ENCODE data around the gene ALG11.
"Not testable (repeated sequence)": the region's sequence is repeated elsewhere in the genome, so short reads cannot be mapped to it uniquely, and the experiment has no call there.

The ALG11 gene, protein sequence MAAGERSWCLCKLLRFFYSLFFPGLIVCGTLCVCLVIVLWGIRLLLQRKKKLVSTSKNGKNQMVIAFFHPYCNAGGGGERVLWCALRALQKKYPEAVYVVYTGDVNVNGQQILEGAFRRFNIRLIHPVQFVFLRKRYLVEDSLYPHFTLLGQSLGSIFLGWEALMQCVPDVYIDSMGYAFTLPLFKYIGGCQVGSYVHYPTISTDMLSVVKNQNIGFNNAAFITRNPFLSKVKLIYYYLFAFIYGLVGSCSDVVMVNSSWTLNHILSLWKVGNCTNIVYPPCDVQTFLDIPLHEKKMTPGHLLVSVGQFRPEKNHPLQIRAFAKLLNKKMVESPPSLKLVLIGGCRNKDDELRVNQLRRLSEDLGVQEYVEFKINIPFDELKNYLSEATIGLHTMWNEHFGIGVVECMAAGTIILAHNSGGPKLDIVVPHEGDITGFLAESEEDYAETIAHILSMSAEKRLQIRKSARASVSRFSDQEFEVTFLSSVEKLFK

DNA sequence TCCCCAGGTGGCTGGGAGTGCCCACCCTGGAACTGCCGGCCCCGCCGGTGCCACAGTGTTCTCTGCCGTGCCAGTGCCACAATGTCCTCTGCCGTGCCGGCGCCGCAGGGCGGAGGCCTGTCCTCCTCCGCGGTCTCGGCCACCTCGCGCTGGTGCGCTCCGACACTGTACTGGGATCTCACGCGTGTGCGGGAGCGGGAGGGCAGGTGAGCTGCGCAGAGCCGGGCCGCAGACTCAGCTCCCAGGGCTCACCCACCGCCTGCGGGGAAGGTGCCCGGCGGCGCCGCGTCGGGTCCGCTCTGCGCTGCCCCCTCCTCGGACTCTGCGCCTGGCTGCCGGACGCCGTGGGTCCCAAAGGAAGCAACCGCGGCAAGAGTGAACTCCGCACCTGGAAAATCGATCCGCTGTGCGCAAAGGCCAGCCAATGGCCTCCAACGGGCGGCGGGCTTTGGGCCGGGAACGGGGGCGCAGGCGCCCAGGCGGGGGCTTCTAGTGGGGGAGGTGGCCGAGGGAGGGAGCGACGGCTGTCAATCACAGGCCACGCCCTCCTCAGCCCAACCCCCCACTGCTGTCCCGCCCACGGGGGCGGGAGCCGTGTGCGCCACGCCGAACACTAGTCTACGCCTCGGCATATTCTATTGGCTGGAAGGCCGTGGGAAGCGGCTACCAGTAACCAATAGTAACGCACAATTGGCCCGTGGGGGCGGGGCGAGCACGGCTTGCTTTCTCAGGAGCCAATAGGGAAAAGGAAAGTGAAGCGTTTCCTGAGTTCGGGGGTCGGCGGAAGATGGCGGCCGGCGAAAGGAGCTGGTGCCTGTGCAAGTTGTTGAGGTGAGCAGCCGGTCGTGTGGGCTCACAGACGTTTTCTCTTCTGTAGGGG, at the start of gene ALG11:
Gene ALG11 (plus strand): TSS at position 767 of the 880 bp plus-strand sequence. CDS start 21 bp downstream, at position 788.
- peak; percentile 100 for DNase-seq

- no peak for DNase-seq
These were observed 46.0 kb upstream of the ALG11 start for GRCh38 chr13:51966186-51966585.

- DNase-seq: no peak
These were observed 44.4 kb upstream of the ALG11 start for GRCh38 chr13:51967482-51968446.

- no peak for DNase-seq
These were observed 41.8 kb upstream of the ALG11 start for GRCh38 chr13:51970349-51970748.

DNA sequence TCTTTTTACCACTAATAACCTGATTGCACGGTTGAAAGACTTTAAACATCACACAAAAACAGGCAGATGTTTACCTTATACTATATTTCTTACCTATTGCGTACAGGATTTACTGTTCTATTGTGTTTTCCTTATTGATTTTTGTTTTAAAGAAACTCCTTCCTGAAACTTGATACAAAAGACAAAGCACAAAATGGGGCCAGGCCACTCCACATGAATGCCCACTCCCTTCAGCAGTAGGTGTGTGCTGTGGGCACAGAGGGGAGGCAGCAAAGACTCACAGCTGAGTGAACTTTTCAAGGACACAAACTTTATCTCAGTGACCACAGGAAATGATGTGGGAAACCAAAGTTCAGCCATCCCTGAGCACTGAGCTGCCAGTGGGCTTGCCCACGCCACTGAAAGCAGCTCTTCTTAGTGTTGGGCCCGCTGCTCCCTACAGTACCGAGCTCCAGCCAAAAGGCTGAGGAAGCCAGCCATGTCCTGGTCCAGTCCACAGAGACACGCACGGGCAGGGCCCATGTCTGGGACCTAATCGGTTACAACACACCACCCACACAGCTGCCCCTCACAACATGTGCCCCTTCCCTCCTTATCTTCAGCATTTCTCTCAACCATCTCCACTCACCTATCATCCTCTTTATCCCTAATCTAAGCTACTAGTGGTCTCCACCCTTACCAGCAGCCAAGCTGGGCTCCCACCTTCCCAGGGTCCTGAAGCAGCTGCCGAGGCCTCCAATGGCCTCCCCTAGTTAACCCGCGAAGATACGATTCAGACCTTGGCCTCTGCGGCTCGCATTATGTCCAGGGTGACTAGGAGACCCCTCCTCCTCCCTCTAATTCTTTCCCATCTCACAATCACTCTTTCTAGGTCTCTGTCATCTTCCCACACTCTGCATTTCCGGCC, 40.4 kb upstream of the ALG11 start:
- no peak for DNase-seq

- no peak for DNase-seq
These were observed 37.7 kb upstream of the ALG11 start for GRCh38 chr13:51974482-51974881.

GRCh38 chr13:51976423-51976822, 35.8 kb upstream of the ALG11 start:
- DNase-seq: no peak

GRCh38 chr13:51976890-51977289, 35.3 kb upstream of the ALG11 start:
- no peak for DNase-seq

DNA sequence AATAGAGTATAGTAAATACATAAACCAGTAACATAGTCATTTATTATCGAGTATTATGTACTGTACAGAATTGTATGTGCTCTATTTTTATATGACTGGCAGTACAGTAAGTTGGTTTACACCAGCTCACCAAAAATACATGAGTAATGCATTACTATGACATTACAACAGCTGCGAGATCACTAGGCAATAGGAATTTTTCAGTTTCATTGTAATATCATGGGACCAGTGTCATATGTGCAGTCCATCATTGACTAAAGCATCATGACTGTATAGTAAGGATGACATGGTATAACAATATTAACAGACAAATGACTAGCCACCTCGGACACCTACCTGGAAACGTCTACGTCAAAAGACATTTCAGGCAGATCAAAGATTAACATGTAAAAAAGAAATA, 34.6 kb upstream of the ALG11 start:
- no peak for DNase-seq

DNA sequence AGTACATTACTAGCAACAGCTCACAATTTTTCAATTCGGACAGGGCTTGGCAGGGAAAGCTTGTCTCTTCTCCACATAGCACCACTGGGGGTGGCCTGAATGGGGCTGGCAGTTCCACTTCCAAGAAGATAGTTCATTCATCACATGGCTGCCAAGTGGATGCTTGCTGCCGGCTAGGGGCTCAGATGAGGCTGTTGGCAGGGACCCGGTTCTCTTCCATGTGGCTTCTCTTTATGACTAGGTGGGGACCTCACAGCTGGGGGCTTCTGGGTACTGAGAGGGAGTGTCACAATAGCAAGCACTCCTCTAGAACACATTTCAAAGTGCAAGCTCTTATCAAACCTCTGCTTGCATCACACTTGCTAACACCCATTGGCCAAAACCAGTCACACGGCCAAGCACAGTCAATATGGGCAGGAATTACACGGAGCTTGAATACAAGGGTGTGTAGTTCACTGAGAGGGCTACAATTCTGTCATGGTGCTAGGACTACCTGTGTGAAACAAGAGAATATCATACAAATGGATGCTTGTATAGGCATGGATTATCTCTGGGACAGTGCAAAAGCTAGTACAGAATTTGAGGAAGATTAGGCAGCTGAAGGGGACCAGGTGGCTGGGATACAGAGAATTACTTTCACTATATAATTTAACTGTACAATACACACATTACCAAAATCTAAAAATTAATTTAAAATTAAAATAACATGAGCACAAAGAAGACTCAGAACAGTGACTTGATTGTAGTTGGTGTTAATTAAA, 33.2 kb upstream of the ALG11 start:
- DNase-seq: no peak

- DNase-seq: no peak
These were observed 31.3 kb upstream of the ALG11 start for GRCh38 chr13:51980908-51981307.

DNA sequence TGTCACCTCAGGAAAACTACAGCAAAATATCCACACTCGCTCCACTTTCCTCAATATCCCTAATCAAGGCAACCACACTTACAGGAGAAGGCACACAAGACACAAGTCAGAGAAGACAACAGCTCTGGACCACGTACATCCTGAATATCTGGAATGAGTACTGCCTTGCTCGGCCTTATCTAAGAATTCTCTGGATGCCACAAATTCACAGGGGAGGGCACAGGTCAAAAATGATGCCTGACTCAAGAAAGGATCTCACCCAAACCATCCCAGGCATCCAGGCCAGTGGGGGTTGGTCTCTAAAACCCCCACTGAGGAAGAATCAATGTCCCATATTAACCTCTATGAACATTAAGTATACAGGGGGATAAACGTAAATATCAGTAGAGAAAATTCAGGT, 30.8 kb upstream of the ALG11 start:
- DNase-seq: no peak

DNA sequence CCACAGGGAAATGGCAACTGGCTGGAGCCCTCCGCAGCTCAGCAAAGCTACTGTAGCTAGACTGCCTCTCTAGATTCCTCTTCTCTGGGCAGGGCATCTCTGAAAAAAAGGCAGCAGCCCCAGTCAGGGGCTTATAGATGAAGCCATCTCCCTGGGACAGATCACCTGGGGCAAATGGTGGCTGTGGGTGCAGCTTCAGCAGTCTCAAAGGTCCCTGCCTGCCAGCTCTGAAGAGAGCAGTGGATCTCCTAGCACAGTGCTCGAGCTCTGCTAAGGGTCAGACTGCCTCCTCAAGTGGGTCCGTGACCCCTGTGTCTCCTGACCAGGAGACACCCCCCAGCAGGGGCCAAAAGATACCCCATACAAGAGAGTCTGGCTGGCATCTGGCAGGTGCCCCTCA, 28.9 kb upstream of the ALG11 start:
- DNase-seq: not testable (repeated sequence)

DNA sequence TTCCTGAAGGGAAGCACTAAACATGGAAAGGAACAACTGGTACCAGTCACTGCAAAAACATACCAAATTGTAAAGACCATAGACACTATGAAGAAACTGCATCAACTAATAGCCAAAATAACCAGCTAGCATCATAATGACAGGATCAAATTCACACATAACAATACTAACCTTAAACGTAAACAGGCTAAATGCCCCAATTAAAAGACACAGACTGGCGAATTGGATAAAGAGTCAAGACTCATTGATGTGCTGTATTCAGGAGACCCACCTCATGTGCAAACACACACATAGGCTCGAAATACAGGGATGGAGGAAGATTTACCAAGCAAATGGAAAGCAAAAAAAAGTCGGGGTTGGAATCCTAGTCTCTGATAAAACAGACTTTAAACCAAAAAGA, 27.3 kb upstream of the ALG11 start:
- DNase-seq: not testable (repeated sequence)

DNA sequence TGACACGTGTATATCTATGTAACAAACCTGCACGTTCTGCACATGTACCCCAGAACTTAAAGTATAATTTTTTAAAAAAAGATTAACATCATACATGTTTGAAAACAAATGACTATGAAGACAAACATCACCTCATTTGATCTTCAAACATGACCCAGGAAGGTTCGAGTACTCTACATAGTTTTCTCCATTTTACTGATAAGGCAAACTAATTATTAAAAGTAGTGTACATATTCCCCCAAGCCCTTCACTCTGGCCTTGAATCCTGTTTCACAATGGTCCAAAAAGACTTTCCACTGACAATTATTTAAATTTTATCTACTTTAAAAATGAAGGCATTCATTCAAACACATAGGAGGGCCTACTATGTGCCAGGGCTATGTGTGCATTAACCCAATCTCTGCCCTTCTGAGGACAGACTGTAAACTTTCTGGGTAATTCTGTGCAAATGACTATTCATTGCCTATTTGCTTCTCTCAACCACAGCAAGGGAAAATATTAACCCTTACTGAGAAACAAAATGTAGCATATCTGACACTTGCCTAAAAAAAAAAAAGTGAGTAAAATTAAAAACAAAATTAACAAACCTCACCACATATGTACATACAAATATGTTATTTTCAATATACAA, 23.1 kb upstream of the ALG11 start:
- DNase-seq: no peak

DNA sequence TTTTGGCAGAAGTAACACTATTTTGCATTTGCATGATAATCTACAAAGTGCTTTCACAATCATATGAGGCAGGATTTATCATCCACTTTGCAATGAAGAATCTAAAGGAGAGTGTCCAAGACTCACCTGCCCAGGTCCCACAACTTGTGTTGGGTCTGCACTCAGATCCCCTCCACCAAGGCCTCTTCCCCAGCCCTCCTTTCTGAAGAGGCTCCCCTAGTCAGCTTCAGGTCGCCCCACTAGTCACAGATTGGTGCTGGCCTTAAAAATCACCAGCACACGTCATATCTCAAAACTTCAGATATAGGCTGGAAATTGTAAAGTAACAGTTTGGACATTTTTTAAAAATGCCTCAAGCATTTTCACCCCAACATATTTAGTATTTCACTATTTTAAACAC, 18.5 kb upstream of the ALG11 start:
- DNase-seq: no peak

- peak; percentile 42 for DNase-seq
These were observed 16.3 kb upstream of the ALG11 start for GRCh38 chr13:51995677-51996551.

- DNase-seq: no peak
These were observed 15.6 kb upstream of the ALG11 start for GRCh38 chr13:51996641-51997040.

DNA sequence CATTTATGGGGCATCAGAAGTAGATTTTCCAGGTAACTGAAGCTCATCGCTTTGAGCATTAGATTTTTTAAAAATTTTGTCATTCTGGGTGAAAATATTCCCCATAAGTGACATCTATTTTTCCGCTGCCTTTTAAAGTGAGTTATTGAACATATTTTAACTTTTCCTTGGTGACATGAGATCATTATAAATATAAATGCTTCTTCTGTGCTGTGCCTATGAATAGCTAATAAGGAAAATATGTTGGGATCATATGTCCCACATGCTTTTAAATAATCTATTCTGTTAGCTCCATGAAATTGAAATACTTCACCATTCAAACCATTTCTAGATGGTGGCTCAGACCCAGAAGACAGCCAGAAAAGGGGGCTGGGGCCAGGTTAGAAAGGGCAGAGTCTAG, 15.0 kb upstream of the ALG11 start:
- DNase-seq: no peak

Measured in right hindlimb (tissue), 1 donor.